HG02973 (cell line): ENCODE results near the gene CNTNAP4.

Source experiments
- ATAC-seq: cut with Tn5 transposase; IDR thresholded peaks from one replicate; pipeline ENCODE4 v1.9.1; 2021; ENCODE audit warnings: moderate library complexity; ENCODE audit not compliant: unreplicated experiment

Gene CNTNAP4

DNA sequence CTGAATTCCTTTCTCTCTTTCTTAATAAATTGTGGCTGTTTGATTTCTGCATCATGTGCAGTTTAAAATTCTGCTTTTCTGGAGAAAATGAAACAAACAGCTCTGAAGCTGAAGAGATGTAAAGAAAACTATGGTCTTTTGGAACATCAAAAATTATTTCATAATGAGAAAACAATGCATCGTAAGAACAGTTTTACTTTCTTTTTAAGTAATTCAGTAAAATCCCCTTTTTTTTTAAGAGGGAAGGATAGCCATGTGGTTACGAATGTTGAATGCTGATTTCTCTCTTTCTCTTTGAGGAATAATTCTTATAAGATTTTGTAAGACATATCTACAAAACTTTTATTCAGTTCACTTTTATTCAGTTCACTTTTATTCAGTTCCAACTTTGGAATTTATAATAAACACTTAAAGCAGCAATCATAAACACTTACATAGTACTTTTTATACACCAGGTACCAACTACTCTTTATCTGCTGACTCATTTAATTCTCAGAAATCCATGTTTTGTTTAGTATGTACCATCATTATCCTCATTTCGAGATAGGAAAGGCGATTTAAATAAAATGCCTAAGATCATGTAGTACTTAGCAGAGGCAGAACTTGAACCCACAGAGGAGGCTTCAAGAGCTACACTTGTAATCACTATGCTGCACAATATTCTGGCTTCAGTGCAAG lies 26.6 kb downstream of the CNTNAP4 start:
- ATAC-seq: no peak

- ATAC-seq: no peak
Observed at GRCh38 chr16:76309639-76310335, 32.6 kb downstream of the CNTNAP4 start.

DNA sequence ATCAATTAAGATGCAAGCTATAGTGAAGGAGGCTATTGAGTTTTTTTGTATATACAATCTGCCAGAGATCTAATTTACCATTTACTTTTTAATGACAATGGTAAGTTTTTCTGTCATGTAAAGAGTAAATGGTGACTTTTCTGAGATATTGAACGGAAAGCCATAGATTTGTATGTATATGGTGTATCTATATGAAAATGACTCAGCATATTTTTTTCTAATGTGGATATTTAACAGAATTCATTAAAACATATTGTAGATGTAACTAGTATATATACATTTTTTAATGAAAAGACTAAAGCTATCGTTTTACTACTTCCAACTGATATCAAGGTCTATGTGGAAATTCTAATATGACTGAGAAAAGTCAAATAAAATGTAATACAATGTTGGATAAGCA lies 34.1 kb downstream of the CNTNAP4 start:
- ATAC-seq: no peak

DNA sequence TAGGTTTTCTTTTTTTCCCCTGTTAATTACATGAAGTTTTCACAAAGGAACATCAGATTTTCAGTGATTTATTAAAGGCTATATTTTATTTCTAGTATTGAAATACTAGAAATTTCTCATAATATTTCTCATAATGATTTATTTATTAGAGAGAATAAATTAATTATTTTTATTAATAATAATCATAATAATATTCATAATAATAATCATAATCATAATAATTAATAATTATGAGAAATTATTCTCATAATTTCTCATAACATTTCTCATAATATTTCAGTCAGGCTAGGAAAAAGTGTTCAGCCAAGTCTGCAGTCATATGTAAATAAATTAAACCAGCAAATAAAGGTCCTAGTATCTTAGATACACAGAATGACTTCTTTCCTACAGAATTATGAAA lies 41.4 kb downstream of the CNTNAP4 start:
- ATAC-seq: no peak

GRCh38 chr16:76329106-76329505 lies 51.9 kb downstream of the CNTNAP4 start:
- ATAC-seq: no peak

DNA sequence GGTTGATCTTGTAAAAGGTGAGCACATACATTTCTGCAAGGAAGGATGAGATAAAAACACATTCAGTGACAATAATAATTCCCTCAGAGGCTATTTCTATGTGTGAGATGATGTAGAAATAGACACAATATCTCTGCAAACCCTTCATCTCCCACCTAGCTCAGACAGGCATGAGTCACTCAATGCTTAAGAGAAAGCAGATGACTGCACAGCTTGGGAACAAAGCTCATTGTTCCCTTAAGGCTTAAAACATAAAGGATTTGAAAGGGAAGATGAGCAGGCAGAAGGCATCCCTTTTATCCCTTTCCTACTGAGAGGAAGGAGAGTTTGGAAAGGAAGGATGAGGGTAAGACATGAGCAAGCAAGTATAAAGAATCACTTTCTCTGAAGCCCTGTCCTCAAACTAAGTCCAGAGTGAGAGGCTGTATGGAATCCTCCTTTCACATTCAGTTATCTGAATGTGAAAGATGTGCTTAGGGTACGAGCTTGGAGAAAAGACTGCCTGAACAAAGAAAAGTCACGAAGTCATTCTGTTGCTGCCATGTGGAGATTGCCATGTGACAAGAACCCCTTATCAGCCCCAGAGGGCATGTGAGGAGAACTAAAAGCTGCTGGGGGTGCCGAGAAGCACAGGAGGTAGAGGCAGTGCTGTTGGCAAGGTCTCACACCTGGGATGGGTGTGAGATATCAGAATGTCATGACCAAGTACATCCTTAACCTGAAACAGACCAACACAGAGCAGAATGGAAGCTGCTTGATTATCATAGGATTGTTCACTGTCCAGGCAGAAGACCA lies 58.2 kb downstream of the CNTNAP4 start:
- ATAC-seq: no peak

DNA sequence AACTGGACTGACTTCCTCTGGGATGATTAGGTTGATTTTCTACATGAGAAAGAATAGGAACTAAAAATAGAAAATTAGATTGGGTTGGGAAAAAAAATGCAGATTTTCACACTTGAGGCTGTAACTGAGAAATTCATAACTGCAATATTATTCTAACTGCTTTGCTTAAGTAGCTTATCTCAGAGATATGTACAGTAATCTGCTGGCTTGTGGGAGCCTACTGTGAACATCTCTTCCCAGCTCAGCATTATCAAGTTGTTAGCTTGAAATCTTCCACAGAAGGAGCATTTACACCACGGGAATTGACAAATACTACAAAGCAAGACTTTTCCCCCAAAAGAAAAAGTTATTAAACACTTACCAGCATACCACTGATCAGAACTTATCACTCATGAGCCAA lies 58.9 kb downstream of the CNTNAP4 start:
- ATAC-seq: no peak

DNA sequence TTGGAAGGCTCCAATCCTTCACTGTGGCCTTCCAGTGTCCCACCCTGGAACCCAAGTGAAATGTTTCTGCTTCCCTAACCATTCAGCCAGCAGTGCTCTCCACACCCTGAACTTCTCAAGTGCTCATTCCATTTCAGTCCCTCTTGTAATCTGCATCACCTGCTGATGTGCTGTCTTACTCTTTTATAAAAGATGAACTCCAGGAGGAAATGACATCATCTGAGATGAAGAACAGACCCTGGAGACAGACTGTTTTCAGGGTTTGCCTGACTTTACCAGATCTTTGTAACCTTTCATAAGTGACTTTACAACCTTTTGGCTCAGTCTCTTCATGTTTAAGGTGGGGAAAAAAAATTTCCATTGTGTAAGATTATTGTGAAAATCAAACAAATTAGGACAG lies 61.3 kb downstream of the CNTNAP4 start:
- ATAC-seq: no peak

DNA sequence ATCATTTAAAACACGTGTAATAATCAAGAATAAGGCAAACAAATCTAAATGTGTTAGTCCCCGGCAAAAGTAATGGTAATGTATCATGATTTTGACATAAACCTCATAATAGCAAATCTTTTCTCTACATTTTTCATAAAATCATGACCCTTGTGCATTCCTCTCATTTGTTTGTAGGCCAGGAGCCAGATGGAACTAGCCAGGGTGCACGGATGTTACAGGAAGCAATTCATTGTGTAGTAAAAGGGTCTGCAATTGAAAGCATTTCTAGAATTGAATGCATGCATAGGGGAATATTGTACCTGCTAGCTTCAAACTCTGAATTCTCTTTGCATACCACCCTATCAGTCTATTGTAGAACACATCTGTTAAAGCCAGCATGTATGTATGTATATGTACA lies 66.6 kb downstream of the CNTNAP4 start:
- ATAC-seq: no peak

DNA sequence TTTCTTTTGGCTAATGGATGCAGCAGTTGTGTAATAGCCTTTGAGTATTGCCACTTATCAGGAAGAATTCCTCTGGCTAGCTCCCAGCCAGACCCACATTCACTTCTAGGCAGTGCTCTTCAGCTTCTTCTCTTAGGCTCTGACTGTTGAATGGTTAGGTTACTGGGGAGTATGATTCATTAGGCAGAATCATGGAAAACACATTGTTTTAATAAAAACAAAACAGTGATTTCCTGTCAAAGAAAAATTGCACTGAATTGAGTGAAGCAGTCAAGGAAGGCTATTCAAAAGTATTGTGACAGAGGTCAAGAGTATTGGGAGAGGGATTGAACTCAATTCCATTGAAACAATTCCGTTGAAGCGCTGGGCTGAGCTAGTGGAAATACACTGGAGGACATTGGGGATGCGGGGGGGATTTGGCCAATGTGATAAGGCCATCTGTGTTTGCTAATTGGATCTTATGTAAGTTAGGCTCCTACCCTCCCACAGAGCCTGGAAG lies 68.0 kb downstream of the CNTNAP4 start:
- ATAC-seq: no peak

DNA sequence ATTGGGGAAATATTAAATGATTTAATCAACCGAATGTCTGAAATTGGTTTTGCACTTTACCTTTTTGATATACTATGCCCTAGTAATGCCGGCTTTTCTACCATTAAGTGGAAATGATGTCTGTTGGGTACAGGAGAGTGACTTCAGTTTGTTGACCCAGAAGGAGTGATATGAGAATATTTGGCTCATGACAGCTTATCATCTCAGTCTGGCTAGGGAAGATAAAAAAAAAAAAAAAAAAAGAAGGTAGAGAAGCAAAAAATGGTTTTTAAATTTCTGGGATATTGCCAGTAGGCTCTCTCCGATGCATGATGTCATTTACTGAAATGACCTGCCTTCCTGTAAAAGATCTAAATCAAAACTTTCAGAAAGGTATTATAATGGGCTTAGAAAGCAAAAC lies 69.0 kb downstream of the CNTNAP4 start:
- ATAC-seq: no peak

- ATAC-seq: no peak
Observed at GRCh38 chr16:76351441-76351840, 74.2 kb downstream of the CNTNAP4 start.

DNA sequence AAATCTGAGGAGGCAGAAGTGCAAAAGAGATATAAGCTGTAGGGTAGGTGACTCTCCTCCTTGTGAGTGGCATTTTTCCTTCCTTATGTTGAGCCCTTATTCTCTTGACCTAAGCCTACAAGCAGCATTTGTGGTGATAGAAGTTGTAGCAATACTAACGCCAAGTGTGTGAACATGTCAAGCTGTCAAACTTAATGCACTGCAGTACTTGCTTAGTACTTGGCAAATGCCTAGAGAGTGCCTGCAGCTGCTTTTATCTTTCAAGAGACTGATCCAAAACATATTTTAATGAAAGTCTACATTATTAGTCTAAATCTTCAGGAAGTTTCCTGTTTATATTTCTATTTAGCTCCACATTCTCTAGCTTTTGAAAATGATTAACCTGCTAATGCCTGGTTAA lies 83.2 kb downstream of the CNTNAP4 start:
- ATAC-seq: no peak

GRCh38 chr16:76370344-76370743 lies 93.1 kb downstream of the CNTNAP4 start:
- no peak for ATAC-seq

DNA sequence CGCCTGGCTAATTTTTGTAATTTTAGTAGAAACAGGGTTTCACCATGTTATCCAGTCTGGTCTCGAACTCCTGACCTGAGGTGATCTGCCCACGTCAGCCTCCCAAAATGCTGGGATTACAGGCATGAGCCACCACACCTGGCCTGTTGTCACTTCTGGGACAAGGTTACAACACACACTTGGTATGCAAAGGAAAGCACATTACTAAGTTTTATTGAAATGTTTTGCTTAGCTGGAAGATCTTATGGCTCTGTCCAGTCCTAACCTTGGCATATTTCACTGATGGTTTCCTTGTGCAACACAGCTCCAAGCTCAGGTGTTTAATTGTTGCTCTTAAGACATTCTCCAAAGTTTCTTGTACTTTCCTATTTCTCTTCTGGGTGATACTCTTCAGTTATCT lies 94.2 kb downstream of the CNTNAP4 start:
- no peak for ATAC-seq

DNA sequence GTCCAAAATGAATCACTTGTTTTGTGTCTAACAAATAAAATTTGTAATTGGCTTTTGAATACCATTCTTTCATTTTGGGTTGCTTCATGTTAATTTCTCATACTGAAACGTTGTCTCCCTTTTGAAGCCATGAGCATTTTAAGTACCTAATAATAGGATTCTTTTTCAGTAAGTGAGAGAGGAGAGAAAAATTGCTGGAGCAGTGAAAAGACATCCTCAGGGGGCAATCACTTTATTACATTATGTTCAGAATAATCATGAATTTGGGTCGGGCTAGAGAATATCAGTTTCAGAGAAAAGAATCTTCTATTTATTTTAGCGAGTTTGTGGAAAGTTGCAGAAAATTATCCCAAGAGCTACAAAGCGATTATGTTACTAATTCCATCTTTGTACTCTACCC lies 96.8 kb downstream of the CNTNAP4 start:
- no peak for ATAC-seq

- ATAC-seq: no peak
Observed at GRCh38 chr16:76376988-76377387, 99.8 kb downstream of the CNTNAP4 start.

DNA sequence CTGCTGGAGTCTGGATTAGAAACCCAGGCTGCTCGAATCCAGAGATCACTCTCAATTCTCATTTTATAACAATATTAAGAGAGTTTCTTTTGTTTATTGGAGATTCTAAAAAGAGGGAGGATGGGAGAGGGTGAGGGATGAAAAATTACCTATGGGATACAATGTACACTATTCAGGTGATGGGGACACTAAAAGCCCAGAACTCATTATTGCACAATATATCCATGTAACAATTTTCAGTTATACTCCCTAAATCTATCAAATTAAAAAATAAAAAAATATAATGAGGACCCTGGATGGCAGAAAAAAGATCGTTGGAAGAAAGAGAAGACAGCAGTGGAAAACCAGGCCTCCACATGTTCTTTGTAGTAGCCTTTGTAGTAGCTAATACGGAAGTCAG lies 100.8 kb downstream of the CNTNAP4 start:
- ATAC-seq: no peak

DNA sequence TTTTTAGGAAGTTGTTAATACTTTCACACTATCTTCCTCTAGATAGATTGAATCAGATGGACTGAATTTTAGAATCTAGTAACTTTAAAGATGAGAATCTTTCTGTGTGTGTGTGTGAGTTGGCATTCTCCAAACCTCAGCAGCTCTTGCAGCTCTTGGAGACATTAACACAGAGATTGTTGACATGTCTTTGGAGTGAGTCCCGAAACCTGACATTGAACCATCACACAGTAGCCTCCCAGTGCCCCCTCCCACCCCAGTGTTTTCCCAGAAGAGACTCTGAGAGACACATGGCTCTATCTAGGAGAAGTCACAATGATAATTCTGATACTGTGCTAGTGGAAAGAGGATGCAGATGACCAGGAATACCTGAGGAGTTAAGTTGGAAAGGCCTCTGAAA lies 103.9 kb downstream of the CNTNAP4 start:
- no peak for ATAC-seq

DNA sequence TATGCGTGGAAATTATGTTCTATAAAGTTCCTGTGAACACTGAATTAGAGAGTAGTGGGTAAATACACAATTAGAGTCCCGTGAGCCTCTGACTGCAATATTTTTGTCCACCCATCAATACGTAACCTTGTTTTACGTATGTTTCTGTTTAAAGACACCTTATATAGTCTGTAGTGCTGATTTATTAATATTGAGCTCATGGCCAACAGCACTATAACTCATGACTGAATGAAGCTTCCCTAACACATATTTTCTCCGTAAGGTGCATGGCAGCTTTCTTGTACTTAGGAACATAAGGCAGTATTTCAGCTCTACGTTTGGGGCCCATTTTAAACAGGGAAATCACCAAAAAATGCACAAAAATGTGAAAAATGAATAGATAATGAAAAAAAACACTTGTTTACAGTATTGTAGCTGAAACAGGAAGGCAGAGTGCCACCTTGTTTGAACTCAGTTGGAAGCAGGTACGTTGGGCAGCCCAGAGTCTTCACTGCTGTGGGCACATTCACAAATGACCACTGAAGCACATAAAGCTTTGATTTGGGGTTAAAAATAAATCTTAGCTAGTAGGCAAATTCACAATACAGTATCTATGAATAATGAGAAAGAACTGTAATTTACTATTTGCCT lies 108.5 kb downstream of the CNTNAP4 start:
- no peak for ATAC-seq

- no peak for ATAC-seq
Observed at GRCh38 chr16:76386784-76387183, 109.6 kb downstream of the CNTNAP4 start.
